ENCODE data around the gene RHOD. TPM values are rescaled to one million over a fixed set of nuclear protein-coding genes. Genes with fewer than 3 reads are reported as not detected.

RHOD gene
- total RNA-seq, 2 experiments from 2014 or later = 0.50 to 0.78 TPM

GRCh38 chr11:67111261-67111660, 54.6 kb downstream of the RHOD start:
- DNase-seq = no peak
- Mint-ChIP-seq H3K27me3 (no peaks in the 10 kb centered on the region), H3K36me3 (no peaks in the 10 kb centered on the region), H3K9me3 (no peaks in the 10 kb centered on the region), H3K27ac (no peak overlapping the region), H3K4me3 (no peak overlapping the region), H3K4me1 (peaks cover 12% of the 10 kb centered on the region)

GRCh38 chr11:67113231-67113721, 56.6 kb downstream of the RHOD start:
- Mint-ChIP-seq H3K36me3 (no peaks in the 10 kb centered on the region), H3K27ac (peak overlapping the region; percentile 65), H3K27me3 (no peaks in the 10 kb centered on the region), H3K4me3 (no peak overlapping the region), H3K4me1 (peaks cover 18% of the 10 kb centered on the region), H3K9me3 (no peaks in the 10 kb centered on the region)
- no peak for DNase-seq

DNA sequence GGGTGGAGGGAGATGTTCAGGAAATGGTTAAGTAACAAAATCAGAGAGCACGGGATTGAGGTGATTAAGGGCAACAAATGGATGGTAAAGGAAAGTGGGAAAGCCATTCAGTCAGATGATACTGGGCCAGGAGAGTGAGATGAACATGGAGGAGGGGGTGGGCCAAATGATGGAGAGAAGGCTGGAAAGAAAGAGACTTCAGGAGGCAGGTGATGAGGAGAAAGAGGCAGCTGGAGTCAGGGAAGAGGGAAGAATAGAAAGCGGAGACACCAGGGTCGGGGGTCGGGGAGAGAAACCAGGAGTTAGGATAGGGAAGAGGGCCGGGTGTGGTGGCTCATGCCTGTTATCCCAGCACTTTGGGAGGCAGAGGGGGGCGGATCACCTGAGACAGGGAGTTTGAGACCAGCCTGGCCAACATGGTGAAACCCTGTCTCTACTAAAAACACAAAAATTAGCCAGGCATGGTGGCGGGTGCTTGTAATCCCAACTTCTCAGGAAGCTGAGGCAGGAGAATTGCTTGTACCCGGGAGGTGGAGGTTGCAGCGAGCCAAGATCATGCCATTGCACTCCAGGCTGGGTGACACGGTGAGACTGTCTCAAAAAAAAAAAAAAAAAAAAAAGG, 57.7 kb downstream of the RHOD start:
- no peak overlapping the region for H3K4me3 Mint-ChIP-seq
- H3K9me3 Mint-ChIP-seq = no peaks in the 10 kb centered on the region
- no peak overlapping the region for H3K27ac Mint-ChIP-seq
- no peaks in the 10 kb centered on the region for H3K27me3 Mint-ChIP-seq
- no peaks in the 10 kb centered on the region for H3K36me3 Mint-ChIP-seq
- DNase-seq = no peak
- peaks cover 18% of the 10 kb centered on the region for H3K4me1 Mint-ChIP-seq

DNA sequence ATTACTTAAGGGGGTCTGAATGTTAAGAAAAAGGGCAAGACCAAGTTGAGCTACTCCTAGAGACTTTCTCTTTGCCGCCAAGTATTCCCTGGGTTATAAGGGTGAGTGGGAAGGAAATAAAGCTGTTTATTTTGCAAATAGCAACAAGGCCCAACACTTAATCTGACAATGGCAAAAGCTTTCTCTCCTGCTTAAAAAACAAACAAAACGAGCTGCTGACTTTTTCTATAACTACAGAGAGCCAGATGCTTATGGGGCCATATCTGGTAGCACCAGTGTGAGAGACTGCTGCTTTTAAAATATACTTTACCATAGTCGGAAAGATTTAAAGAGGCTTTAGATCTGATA, 60.1 kb downstream of the RHOD start:
- no peaks in the 10 kb centered on the region for H3K27me3 Mint-ChIP-seq
- no peak overlapping the region for H3K4me3 Mint-ChIP-seq
- no peak for DNase-seq
- no peak overlapping the region for H3K27ac Mint-ChIP-seq
- H3K36me3 Mint-ChIP-seq = peaks cover 19% of the 10 kb centered on the region
- H3K9me3 Mint-ChIP-seq = no peaks in the 10 kb centered on the region
- peaks cover 24% of the 10 kb centered on the region for H3K4me1 Mint-ChIP-seq

DNA sequence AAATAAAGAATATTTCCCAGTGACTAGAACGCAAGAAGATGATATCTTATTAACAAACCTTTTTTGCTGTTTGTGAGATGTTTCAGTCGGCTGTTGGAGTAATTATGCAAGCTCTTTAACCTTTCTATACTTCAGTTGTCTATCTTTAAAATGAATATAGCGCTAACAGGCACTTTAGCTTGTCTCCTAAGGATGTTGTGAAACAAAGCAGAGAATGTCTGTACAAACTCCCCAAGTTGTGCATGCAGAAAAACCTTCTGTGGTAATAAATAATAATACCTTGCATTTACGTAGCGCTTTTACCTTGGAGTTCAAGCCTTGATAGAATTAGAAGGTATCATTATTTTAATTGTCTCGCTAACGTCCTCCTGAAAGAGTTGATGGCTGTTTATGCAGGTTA, 60.5 kb downstream of the RHOD start:
- H3K4me1 Mint-ChIP-seq = peaks cover 27% of the 10 kb centered on the region
- H3K27ac Mint-ChIP-seq = peak overlapping the region; percentile 62
- H3K4me3 Mint-ChIP-seq = peak overlapping the region; percentile 72
- peaks cover 19% of the 10 kb centered on the region for H3K36me3 Mint-ChIP-seq
- H3K9me3 Mint-ChIP-seq = no peaks in the 10 kb centered on the region
- no peak for DNase-seq
- H3K27me3 Mint-ChIP-seq = no peaks in the 10 kb centered on the region

DNA sequence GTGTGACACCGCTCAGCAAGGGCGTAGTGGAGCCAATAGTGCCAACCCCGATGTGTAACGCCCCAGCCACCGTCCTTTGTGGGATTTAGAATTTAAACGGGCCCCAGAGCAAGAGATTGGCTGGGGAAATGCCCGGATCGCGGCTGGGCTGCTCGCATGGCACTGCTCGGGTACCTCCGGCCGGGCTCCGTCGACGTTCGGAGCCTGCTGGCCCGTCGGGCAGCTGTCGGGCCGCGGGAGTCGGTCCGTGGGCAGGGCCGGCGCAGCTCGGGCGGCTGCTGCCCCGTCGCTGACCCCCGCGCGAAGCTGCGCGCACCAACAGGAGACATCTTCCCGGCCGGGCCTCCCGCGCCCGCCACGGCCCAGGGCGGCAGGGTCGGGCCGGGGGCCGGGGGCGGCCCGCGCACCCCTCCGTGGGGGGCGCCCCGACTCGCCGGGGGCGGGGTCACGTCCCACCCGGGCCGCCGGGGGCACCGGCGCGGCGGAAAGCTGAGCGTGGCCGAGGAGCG, 61.1 kb downstream of the RHOD start:
- H3K36me3 Mint-ChIP-seq = peaks cover 19% of the 10 kb centered on the region

GRCh38 chr11:67118181-67118766, 61.6 kb downstream of the RHOD start:
- Mint-ChIP-seq H3K27ac (peak overlapping the region; percentile 80), H3K9me3 (no peaks in the 10 kb centered on the region), H3K36me3 (peaks cover 19% of the 10 kb centered on the region), H3K4me1 (peaks cover 23% of the 10 kb centered on the region), H3K4me3 (peak overlapping the region; percentile 73), H3K27me3 (no peaks in the 10 kb centered on the region)
- peak; percentile 66 for DNase-seq

More for the DNA sequence above, 61.1 kb downstream of the RHOD start:
- Mint-ChIP-seq H3K4me3 (peak overlapping the region; percentile 72), H3K9me3 (no peaks in the 10 kb centered on the region), H3K27me3 (no peaks in the 10 kb centered on the region), H3K4me1 (peaks cover 27% of the 10 kb centered on the region), H3K27ac (peak overlapping the region; percentile 62)
- peak; percentile 64 for DNase-seq

DNA sequence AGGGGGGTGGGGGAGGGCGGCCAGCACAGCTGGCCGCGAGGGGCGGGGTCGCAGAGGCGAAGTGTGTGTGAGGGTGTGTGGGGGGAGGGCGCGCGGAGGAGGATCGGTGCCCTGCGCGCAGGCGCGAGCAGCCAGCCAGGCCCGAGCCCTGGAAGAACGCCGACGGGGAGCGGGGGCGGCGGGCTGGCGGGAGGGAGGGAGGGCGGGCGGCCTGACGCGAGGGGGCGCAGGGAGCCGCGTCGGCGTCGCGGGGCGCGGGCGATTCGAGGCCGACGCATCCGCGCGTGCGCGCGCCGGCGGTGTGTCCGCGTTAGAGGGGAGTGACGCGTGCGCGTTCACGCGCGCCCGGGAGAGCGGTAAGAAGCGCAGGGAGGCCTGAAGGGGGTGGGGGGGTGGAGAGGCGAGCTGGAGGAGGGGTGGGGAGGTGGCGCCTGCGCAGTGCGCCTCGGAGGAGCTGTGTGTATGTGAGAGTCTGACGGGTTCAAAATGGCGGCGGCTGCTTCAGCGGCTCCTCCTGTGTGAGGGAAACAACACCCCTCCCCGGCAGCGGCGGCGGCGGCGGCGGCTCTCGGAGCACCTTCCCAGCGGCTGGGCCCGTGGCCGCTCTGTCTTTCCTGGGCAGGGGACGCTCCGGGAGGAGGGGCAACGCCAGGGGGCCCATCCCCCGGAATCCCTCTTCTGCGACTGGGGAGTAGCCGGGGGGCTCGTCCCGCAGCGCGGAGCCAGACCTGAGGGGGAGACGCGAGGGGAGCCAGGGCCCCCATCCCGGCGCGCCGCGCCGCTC, 62.3 kb downstream of the RHOD start, which contains the start of gene KDM2A:
TSS of gene KDM2A (plus strand) at position 463 of the 784 bp plus-strand sequence. CDS start 2,054 bp downstream, outside the sequence.
- DNase-seq = peak; percentile 98
- H3K9me3 Mint-ChIP-seq = no peaks in the 10 kb centered on the region
- H3K36me3 Mint-ChIP-seq = peaks cover 25% of the 10 kb centered on the region
- H3K4me1 Mint-ChIP-seq = peaks cover 20% of the 10 kb centered on the region
- H3K4me3 Mint-ChIP-seq = peak within 1 kb of the TSS; percentile 98
- peak within 1 kb of the TSS; percentile 92 for H3K27ac Mint-ChIP-seq
- H3K27me3 Mint-ChIP-seq = no peaks in the 10 kb centered on the region

GRCh38 chr11:67119585-67120391, 63.1 kb downstream of the RHOD start:
- DNase-seq = peak; percentile 32

GRCh38 chr11:67120456-67120855, 63.8 kb downstream of the RHOD start:
- Mint-ChIP-seq H3K4me1 (peaks cover 20% of the 10 kb centered on the region), H3K27me3 (no peaks in the 10 kb centered on the region), H3K27ac (peak overlapping the region; percentile 92), H3K36me3 (peaks cover 30% of the 10 kb centered on the region), H3K9me3 (no peaks in the 10 kb centered on the region), H3K4me3 (peak overlapping the region; percentile 98)
- DNase-seq = no peak

More at GRCh38 chr11:67119585-67120391, 63.1 kb downstream of the RHOD start:
- peaks cover 25% of the 10 kb centered on the region for H3K36me3 Mint-ChIP-seq
- peaks cover 20% of the 10 kb centered on the region for H3K4me1 Mint-ChIP-seq
- H3K4me3 Mint-ChIP-seq = peak overlapping the region; percentile 98
- no peaks in the 10 kb centered on the region for H3K9me3 Mint-ChIP-seq
- H3K27me3 Mint-ChIP-seq = no peaks in the 10 kb centered on the region
- H3K27ac Mint-ChIP-seq = peak overlapping the region; percentile 92

DNA sequence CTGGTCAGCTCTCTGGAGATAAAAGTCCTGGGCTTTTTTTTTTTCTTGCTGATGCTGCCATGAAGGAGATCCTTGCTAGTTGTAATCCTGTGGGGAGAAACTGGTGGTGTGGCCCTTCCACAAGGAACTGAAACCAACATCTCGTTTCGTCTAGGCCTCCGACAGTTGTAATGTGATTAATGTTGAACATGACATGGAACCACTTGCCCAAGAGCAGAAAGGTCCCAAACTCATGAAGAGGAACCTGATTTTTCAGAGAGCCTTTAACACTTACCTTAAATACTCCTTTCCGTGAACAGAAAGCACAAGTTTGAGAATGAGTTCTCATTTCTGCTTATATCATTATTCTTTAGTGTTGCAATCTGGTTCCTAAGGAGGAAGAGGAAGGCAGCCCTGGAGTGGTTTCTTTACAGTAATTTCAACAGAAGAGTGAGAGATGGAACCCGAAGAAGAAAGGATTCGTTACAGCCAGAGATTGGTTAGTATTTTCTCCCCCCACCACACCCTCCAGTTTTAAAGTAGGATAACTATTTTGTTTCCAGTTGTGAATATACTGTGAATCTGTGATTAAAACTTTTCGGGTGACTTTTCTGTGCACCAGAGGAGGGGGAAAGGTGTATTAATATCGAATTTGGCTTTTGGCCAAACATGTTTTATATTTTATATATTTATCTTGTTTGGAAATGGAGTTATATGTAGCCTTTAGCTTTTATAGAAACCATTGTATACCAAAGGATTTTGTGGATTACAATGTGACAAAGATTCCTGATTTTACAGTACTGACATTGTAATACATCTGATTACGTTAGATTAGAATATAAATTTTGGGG, 64.4 kb downstream of the RHOD start:
- H3K9me3 Mint-ChIP-seq = no peaks in the 10 kb centered on the region
- no peak for DNase-seq
- peaks cover 30% of the 10 kb centered on the region for H3K36me3 Mint-ChIP-seq
- peaks cover 17% of the 10 kb centered on the region for H3K4me1 Mint-ChIP-seq
- peak overlapping the region; percentile 98 for H3K4me3 Mint-ChIP-seq
- H3K27me3 Mint-ChIP-seq = no peaks in the 10 kb centered on the region
- peak overlapping the region; percentile 92 for H3K27ac Mint-ChIP-seq

Measured in activated naive CD8-positive, alpha-beta T cell treated with anti-CD3 and anti-CD28 coated beads for 36 hours (primary cell).